CMK (cell line): ENCODE data around the gene EXD3.
A peak's percentile ranks its signal among the peaks of the same experiment; 100 is the strongest.
"Not testable (repeated sequence)": the region's sequence is repeated elsewhere in the genome, so short reads cannot be mapped to it uniquely, and the experiment has no call there.

Experiments
- DNase-seq: peaks from one replicate; pipeline ENCODE4 v3.0.0-alpha.2; 2010; ENCODE audit warnings: low read depth

The EXD3 gene

GRCh38 chr9:137422604-137423513 is at the start of gene EXD3, which contains the start of gene NOXA1:
EXD3 (minus strand) TSS chr9:137423162; CDS start chr9:137395357, 27,805 bp downstream.
NOXA1 (plus strand) TSS chr9:137423393; CDS start chr9:137423530, 137 bp downstream.
- DNase-seq = peak; percentile 84

GRCh38 chr9:137470785-137471184 is 47.8 kb upstream of the EXD3 start:
- DNase-seq = no peak

GRCh38 chr9:137467896-137468295 is 44.9 kb upstream of the EXD3 start:
- DNase-seq = no peak

- no peak for DNase-seq
These were observed 44.2 kb upstream of the EXD3 start for GRCh38 chr9:137467161-137467581.

GRCh38 chr9:137466389-137467085 is 43.6 kb upstream of the EXD3 start:
- DNase-seq = not testable (repeated sequence)

- DNase-seq = no peak
These were observed 42.9 kb upstream of the EXD3 start for GRCh38 chr9:137465720-137466388.

- no peak for DNase-seq
These were observed 42.2 kb upstream of the EXD3 start for GRCh38 chr9:137465000-137465719.

GRCh38 chr9:137464291-137464999 is 41.5 kb upstream of the EXD3 start:
- no peak for DNase-seq

GRCh38 chr9:137463931-137464290 is 40.9 kb upstream of the EXD3 start:
- no peak for DNase-seq

- DNase-seq = no peak
These were observed 40.3 kb upstream of the EXD3 start for GRCh38 chr9:137462986-137463930.

GRCh38 chr9:137462396-137462985 is 39.5 kb upstream of the EXD3 start:
- DNase-seq = no peak

GRCh38 chr9:137461663-137462395 is 38.9 kb upstream of the EXD3 start:
- DNase-seq = peak; percentile 96

- DNase-seq = no peak
These were observed 38.3 kb upstream of the EXD3 start for GRCh38 chr9:137461316-137461662.

- no peak for DNase-seq
These were observed 37.7 kb upstream of the EXD3 start for GRCh38 chr9:137460363-137461315.

- DNase-seq = no peak
These were observed 36.8 kb upstream of the EXD3 start for GRCh38 chr9:137459601-137460362.

GRCh38 chr9:137459152-137459600 is 36.2 kb upstream of the EXD3 start, which contains the start of gene NSMF:
NSMF (minus strand) TSS chr9:137459334; CDS start chr9:137459102, 232 bp downstream.
- DNase-seq = peak; percentile 70
